GM12892 (cell line): ENCODE results near the gene CTBS.

Experiments
- POLR2A ChIP-seq: IDR thresholded peaks from 2 replicates; pipeline ENCODE4 v1.6.1; 2011; ENCODE audit warnings: low read depth, low read length, control low read depth
- POLR2AphosphoS5 ChIP-seq: IDR thresholded peaks from 2 replicates; pipeline ENCODE4 v1.6.1; 2011; ENCODE audit warnings: low read depth, low read length, control low read depth

GRCh38 chr1:84574936-84575335, 696 bp upstream of the CTBS start:
- TF ChIP-seq POLR2AphosphoS5 = no peak
- no peak for TF ChIP-seq POLR2A
